HG02678 (cell line): ENCODE data around the gene IL17RB.

Experiments
- ATAC-seq: cut with Tn5 transposase; IDR thresholded peaks from one replicate; pipeline ENCODE4 v1.9.1; 2021; ENCODE audit warnings: mild to moderate bottlenecking, moderate library complexity; ENCODE audit not compliant: unreplicated experiment

The IL17RB gene

GRCh38 chr3:53902067-53902466 is 55.7 kb downstream of the IL17RB start:
- no peak for ATAC-seq

GRCh38 chr3:53902711-53903110 is 56.3 kb downstream of the IL17RB start:
- no peak for ATAC-seq

GRCh38 chr3:53913401-53913800 is 67.0 kb downstream of the IL17RB start:
- ATAC-seq: no peak
